ENCODE measurements around the gene WLS. TPM values are rescaled to one million over a fixed set of nuclear protein-coding genes. Genes with fewer than 3 reads are reported as not detected.

The WLS gene
- total RNA-seq, 1 donor from 2014 or later: 55.0 TPM

GRCh38 chr1:68211761-68212380 is 20.5 kb downstream of the WLS start:
- no peak for TF ChIP-seq CTCF (IDR thresholded peaks at IDR 0.05; ENCODE audit: insufficient read depth, low read length, poor library complexity, severe bottlenecking)
- Histone ChIP-seq H3K4me3 (ENCODE audit: low read depth, low read length) (no peak overlapping the region), H3K27me3 (ENCODE audit: control insufficient read depth, insufficient read depth, low read length) (no peaks in the 10 kb centered on the region), H3K36me3 (ENCODE audit: control insufficient read depth, insufficient read depth, low read length) (no peaks in the 10 kb centered on the region)
- no peak for DNase-seq (ENCODE audit: low read depth)

GRCh38 chr1:68210829-68211228 is 21.5 kb downstream of the WLS start:
- H3K27me3 ChIP-seq (ENCODE audit: control insufficient read depth, insufficient read depth, low read length): no peaks in the 10 kb centered on the region
- H3K36me3 ChIP-seq (ENCODE audit: control insufficient read depth, insufficient read depth, low read length): no peaks in the 10 kb centered on the region
- no peak overlapping the region for H3K4me3 ChIP-seq (ENCODE audit: low read depth, low read length)
- no peak for TF ChIP-seq CTCF (IDR thresholded peaks at IDR 0.05; ENCODE audit: insufficient read depth, low read length, poor library complexity, severe bottlenecking)
- no peak for DNase-seq (ENCODE audit: low read depth)

GRCh38 chr1:68210027-68210426 is 22.3 kb downstream of the WLS start:
- no peaks in the 10 kb centered on the region for H3K36me3 ChIP-seq (ENCODE audit: control insufficient read depth, insufficient read depth, low read length)
- no peaks in the 10 kb centered on the region for H3K27me3 ChIP-seq (ENCODE audit: control insufficient read depth, insufficient read depth, low read length)
- no peak for TF ChIP-seq CTCF (IDR thresholded peaks at IDR 0.05; ENCODE audit: insufficient read depth, low read length, poor library complexity, severe bottlenecking)
- no peak overlapping the region for H3K4me3 ChIP-seq (ENCODE audit: low read depth, low read length)
- DNase-seq (ENCODE audit: low read depth): no peak

GRCh38 chr1:68206848-68207689 is 25.3 kb downstream of the WLS start:
- no peak overlapping the region for H3K4me3 ChIP-seq (ENCODE audit: low read depth, low read length)
- no peak for TF ChIP-seq CTCF (IDR thresholded peaks at IDR 0.05; ENCODE audit: insufficient read depth, low read length, poor library complexity, severe bottlenecking)
- H3K27me3 ChIP-seq (ENCODE audit: control insufficient read depth, insufficient read depth, low read length): no peaks in the 10 kb centered on the region
- no peak for DNase-seq (ENCODE audit: low read depth)
- H3K36me3 ChIP-seq (ENCODE audit: control insufficient read depth, insufficient read depth, low read length): no peaks in the 10 kb centered on the region

- TF ChIP-seq CTCF (IDR thresholded peaks at IDR 0.05; ENCODE audit: insufficient read depth, low read length, poor library complexity, severe bottlenecking): no peak
- H3K4me3 ChIP-seq (ENCODE audit: low read depth, low read length): no peak overlapping the region
- H3K27me3 ChIP-seq (ENCODE audit: control insufficient read depth, insufficient read depth, low read length): no peaks in the 10 kb centered on the region
- no peak for DNase-seq (ENCODE audit: low read depth)
- H3K36me3 ChIP-seq (ENCODE audit: control insufficient read depth, insufficient read depth, low read length): no peaks in the 10 kb centered on the region
Observed at GRCh38 chr1:68205794-68206358, 26.4 kb downstream of the WLS start.
